Activated CD4-positive, alpha-beta T cell treated with anti-CD3 and anti-CD28 coated beads, Interleukin-2, Interleukin-4, amounts not matched to agents 100 ng/mL and 50 ng/mL, durations not matched to agents 16 hours and 8 hours (primary cell): ENCODE data around the gene AFDN.
"Not testable (repeated sequence)": the region's sequence is repeated elsewhere in the genome, so short reads cannot be mapped to it uniquely, and the experiment has no call there.

Experiments used
- DNase-seq: peaks from one replicate; pipeline ENCODE4 v3.0.0-alpha.2; 2020; ENCODE audit warnings: low spot score

The AFDN gene

DNA sequence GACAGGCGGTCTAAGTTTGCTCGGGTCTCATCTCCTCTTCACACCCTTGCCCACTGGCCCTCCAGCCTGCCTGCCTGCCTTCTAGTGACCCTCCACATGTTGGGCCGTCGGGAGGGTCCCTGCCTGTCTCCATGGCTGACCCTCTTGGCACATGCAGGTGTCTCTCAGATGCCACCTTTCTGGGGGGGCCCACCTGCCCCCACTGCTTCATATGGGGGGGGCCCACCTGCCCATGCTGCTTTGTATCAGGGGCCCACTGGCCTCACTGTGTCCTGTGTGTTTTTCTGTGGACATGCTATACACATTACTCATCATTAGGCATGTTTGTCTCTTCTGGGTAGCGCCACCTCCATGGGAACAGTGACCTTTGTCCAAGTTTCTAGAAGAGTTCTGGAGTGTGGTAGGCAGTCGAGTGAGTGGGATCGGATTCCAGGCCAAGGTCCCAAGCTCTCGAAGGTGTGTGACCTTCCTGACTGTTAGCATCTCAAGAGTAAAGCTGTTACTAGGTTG lies 130.3 kb downstream of the AFDN start:
- no peak for DNase-seq

DNA sequence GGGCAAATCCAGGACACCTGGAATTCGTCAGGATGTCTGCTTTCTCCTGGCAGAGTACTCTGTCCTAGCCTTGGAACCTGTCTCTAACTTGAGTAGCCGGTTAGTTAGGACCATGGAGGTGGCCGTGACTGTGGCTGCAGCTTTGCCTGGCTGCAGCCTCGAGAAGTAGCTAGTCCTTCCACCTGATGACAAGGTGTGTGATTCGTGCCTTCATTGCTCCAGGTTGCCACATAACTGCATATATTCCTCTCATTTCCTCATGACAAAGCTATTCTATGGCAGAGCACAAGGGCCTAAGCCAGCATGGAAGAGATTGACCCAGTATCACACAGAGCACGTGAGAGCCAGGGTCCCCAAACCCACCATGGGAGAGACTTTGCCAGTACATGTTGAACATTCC lies 130.9 kb downstream of the AFDN start:
- DNase-seq = no peak

DNA sequence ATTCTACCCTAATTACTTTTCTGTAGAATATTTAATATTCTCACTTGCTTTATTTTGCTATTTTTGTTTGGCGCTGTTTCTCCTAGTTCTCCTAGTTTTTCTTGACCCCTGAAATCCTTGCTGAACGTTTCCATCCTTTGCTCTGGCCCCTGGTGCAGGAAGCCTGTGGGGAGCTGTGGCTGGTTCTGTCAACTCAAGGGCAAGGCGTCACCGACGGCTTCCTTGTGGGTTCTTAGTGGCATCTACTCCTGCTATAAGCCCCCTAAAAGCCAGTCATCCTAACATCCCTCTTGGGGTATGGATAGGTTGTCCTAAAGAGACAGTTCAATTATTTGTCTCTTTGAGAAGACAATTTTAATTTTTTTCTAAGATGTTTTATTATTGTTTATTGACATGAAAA lies 133.9 kb downstream of the AFDN start:
- no peak for DNase-seq

DNA sequence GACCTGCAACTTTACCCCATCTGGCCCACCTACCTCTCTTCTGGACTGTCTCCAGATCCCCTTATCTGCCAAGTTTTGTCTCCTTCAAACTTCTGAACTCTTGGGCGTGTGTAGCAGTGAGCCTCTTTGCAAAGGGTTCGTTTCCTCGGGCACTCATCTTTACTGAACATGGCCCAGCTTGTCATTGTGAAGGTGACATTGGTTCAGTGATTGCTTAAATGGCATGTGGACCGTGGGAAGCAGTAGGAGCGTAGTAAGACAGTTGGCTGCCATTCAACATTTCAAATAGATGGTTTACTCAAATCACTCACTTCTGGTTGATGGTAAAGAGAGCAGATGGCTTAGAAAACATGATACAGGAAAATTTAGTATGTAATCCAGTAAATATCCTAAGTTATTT lies 136.0 kb downstream of the AFDN start:
- DNase-seq = no peak

DNA sequence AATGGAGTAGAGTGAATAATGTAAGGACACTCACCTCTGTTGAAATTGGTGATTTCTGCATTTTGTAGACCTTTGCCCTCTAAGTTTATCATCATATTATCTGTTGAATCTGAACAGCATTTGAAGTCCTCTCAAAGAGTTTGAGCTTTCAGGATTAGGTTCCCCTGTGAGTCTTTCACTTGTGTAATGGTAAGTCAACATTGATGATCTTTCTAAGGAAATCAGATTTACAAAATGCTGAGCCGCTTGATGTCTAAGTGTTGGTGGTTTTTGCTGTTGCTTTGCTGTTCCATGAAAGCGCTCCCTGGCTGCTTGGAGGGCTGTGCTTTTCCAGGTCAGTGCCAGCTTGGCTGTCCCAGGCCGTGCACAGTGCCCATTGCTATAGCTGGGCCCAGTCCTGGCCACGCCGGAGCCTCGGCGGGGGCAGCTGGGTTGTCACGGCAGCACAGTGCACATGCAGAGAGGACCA lies 136.9 kb downstream of the AFDN start:
- DNase-seq = no peak

DNA sequence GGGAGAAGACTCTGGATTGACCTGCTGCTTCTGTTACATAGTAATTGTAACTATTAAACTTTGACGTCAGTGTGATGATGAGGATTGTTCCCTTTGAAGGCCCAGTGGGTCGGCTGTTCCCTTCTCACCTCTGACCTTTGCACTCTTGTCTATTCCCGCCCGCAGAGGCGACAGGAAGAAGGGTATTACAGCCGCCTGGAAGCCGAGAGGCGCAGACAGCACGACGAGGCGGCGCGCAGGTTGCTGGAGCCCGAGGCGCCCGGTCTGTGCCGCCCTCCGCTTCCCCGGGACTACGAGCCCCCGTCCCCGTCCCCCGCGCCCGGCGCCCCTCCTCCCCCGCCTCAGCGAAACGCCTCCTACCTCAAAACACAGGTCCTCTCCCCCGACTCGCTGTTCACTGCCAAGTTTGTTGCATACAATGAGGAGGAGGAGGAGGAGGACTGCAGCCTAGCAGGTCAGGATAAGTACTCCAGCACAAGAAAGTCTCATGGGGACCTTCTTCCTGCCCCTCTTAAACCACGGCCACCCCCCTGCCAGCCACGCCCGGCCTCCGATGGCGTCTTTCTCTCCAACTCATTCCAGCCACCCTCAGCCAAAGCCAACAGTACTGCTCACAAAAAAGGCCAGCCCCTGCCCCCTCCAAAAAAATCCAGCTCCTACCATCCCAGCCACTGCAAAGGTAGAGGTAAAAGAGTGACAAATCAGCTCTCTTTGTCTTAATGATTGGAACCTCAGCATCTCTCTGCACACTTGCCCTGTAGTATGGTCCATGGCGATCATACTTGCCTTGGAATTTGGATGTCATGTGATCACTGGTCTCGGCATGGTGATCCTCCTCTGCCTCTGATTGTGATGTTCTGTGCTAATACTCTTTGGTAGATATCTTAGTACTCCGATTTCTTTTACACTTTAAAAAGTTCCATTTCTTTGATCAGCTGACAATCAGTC lies 139.2 kb downstream of the AFDN start:
- DNase-seq = no peak

DNA sequence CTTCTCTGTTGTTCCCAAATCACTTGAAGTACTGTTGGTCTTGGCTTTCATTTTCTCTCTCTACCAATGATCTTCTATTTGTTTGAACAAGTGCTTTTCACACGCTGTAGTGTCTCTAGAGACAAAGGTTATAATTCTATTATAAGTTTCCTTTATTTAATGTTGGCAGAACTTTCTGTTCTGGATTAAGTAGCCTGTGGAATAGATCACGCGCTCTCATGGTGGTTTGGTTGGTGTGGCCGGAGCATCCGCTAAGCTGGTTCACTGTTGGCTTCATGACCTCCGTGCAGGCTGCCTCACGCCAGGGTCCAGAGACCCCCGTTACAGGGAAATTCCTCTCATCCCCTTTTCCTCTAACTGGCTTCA lies 139.8 kb downstream of the AFDN start:
- DNase-seq = no peak

DNA sequence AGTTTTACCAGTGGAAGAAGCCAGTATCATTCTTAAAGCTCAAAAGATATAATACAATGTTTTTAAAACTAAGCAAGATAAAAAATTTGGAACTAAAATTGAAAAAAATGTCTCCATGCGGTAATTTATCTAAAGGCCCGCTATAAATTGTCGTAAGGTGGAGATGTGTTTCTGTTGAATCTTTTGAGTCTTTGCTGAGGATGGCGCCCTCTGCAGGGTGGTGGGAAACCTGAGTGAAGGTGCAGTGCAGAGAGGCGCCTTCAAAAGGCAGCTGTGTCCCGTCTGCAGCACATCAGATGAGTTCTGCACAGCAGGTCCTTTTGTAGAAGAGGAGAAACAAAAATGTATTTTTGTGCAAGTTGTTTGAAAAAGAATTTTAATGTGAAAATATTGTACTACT lies 141.4 kb downstream of the AFDN start:
- peak; percentile 34 for DNase-seq

DNA sequence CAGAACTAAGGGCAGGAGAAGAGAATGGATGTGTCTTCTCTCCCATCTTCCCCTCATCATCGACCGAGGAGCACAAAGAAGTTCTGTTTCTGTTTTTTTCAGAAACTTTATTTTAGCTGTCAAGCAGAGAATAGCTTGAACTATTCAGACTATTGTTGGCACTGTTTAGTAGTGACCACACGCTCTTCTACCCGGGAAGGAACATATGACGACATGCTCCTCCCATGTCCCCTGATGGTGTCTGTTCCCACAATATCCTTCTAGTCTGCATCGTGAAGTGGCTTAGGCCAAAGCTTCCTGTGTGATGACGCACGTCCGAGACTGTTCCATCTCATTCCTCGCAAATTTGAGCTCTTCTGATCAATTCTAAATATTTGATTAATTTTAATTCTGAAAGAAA lies 143.5 kb downstream of the AFDN start:
- no peak for DNase-seq

DNA sequence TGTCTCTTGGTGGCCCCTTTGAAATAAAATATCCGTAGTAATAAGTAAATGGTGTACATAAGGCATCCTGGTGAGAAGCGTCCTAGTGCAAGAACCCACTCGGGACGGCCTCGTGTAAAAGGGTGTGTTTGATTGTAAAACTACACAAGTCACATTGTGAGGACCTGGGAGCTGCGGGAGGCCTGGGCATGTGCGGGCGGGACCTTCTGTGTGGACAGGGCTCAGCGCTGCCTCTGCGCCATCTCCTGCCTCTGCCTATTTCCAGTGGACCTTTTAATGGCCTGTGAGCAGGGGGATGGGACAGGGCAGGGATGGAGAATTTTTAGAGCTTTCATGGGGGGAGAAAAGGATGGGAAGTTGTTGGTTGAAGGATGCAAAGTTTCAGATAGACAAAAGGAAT lies 145.5 kb downstream of the AFDN start:
- DNase-seq = no peak

DNA sequence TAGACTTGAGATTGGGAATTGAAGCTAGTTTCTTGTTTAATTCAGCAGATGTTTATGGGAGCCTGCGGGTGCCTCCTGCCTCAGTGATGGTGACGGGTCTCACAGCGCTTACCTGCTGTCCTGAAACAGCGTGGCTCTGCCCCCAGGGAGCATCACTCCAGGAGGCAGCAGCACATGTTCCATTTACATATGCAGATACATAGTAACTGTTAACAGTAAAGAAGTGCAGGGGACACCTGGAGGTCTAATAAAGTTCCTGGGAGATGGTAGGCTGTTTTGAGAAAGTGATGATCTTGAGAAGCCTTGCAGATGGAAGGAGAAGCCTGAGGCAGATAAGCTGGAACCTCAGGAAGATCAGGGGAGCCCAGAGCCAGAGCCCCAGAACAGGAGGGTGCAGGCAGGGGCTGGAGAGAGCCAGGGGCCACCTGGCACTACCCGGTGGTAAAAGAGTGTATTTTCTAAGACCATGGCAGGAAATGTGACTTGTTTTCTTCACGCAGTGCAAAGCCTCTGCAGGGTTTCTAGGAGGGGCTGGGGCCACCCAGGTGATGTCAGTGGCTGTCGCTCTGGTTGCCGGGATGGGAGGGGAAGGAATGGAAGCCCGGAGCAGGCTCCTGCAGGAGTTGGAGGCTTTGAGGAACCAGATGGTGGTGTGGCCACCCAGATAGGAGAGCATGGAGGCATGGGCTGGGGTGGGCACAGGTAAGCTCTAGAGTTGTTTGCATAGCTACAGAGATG lies 146.6 kb downstream of the AFDN start:
- no peak for DNase-seq

DNA sequence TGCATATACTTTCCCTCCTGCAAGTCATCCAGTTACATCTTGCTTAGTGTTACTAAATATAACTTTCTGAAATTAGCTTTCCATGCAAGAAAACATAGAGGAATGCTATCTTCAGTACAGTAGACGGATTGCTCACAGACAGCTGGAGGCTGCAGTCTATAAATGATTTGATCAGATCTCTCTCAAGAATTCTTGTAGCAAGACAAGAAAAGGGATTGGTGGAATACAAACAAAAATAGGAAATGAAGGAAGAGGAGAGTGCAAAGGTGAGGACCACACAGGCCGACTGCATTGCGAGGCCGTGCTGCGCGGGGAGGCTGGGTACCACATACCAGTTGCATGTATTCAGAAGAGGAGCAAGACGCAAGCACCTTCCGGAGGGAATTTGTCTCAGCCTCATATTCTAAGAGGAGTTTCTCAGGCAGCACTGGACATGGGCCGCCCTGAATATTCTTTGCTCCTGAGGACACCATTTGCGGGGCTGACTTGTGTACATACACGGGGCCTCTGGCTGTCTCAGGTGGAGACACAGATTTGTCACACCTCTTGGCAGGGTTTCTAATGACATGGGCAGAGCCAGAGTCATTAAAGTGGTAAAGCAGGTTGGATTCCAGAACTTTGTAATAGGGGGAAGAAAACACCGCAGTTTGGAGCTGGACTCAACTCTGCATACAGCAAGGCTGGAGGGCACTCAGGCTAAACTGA lies 148.1 kb downstream of the AFDN start:
- no peak for DNase-seq

DNA sequence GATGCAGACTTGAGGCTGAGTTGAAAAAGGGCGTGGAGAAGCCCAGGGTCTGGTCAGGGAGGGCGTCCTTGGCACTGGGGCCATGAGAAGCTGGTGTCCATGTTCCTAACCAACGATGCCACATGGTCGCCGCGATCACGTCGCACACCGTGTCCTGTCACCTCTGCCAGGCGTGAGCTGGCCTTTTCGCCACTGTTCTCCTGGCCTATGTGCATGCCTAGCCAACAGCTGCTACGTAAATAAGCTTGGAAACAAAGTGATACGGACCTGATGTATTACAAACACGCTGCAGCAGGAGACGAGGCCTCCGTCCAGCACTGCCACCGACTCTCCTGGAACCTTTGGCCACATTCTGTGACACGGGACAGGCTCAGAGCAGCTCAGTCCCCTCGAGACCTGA lies 148.7 kb downstream of the AFDN start:
- no peak for DNase-seq

DNA sequence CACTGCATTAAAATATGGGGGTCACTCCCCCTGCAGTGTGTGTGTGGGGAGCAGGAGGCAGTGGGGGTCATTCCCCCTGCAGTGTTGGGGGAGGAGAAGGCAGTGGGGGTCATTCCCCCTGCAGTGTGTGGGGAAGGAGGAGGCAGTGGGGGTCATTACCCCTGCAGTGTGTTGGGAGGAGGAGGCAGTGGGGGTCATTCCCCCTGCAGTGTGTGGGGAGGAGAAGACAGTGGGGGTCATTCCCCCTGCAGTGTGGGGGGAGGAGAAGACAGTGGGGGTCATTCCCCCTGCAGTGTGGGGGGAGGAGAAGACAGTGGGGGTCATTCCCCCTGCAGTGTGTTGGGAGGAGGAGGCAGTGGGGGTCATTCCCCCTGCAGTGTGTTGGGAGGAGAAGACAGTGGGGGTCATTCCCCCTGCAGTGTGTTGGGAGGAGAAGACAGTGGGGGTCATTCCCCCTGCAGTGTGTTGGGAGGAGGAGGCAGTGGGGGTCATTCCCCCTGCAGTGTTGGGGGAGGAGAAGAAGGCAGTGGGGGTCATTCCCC lies 149.5 kb downstream of the AFDN start:
- not testable (repeated sequence) for DNase-seq

DNA sequence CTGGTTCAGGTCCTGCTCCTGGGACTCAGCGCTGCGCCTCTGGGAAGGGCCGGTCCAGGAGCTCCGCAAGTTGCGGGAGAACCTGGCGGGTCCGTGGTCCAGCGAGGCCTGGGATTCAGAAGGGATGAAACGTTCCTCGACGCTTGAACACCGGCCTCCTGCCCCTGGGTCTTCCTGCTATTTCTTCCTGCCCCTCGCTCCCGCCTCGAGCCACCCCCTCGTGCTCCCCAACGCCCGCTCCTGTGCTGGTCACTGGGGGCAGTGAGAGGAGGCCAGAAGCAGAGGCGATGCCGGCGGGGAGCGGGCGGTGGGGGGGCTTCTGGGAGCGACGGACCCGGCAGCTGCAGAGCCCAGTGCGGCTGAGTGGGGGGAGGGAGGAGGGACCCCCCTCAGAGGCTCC lies 150.0 kb downstream of the AFDN start:
- no peak for DNase-seq

DNA sequence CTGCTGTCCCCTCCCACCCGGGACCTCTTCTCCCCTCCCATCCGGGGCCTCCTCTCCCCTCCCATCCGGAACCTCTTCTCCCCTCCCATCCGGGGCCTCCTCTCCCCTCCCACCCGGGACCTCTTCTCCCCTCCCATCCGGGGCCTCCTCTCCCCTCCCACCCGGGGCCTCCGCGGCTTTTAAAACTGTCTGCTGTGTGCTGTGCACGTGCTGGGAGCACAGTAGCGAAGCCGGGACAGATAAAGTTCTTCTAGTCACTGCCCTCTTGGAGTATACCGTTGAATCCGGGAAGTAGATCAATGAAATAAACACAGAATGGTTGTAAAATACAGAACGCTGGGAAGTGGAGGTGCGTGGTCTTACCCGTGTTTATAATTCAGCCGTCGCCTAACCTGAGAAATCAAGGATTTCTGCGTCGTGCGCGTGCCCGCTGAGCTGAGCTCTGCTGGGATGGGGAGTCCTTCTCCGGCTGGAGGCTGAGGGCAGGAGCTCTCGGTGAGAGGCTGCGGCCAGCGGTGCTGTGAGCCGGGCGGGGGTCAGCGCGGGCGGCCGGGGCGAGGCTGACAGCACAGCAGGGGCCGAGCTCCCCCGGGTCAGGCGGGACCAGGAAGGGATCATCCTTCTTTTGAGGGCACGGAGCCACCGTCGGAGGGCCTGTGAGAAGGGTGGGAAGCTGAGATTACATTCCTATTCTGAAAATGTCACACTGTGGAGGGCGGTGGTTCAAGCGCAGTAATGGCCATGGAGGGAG lies 151.2 kb downstream of the AFDN start:
- no peak for DNase-seq

DNA sequence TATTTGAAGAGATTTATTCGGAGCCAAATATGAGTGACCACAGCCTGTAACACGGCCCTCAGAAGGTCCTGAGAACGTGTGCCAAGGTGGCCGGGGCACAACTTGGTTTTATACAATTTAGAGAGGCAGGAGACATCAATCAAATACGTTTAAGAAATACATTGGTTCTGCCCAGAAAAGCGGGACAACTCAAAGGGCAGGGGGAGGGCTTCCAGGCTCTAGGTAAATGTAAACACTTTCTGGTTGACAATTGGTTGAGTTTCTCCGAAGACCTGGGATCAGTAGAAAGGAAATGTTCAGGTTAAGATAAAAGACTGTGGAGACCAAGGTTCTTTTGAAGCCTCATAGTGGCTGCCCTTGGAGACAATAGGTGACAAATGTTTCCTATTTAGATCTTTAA lies 151.9 kb downstream of the AFDN start:
- DNase-seq = no peak

DNA sequence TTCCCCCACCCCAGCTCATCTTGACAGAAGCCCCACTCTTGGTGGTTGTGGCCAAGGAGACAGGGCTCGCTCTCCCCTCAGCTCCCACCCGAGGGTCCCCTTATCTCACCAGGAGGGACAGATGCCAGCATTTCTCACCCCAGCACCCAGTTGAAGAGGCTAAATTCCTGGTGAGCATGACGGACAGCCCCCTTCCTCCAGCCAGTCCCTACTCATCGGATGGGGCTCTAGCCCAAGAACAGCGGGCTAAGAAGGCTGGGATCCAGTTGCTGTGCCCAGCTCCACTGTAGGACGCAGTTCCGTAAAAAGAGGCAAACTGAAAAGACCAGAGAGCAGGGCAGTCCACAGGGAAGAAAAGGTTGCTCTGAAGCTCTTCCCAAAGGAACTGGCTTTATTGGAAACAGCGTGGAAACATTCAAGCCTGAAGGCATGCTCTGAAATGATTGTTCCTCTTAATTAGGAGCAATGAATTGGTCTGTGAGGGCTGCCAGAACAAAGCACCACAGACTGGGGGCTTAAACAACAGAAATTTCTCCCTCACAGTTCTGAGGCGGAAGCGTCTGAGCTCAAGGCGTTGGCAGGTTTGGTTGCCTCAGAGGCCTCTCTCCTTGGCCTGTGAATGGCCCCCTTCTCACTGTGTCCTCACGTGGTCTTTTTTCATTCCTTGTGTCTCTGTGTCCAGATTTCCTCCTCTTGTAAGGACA lies 152.9 kb downstream of the AFDN start:
- no peak for DNase-seq

DNA sequence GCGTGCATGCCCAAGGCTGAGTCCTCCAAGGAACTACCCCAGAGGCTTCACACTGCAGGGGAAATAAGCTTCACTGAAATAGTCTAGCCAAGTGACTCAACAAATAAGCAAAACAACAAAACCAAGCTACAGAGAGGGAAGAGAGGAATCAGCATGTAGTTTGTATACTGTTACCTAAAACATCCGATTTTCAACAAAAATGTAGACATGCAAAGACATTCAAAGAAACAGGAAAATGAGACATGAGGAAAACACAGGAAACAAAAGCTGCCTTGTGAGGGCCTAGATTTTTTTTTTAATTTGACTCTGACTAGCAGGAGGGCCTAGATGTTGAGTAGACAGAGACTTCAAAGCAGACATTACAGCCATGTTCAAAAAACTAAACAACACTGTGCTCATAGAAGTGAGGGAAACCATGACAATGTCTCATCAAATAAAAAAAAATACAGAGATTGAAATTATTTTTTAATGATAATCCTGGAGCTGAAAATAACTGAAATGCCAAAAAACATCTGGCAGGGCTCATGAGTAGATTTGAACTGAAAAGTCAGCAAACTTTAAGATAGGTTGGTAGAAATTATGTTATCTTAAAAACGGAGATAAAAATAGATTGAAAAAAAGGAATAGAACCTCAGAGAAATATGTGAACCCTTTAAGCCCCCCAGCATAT lies 154.3 kb downstream of the AFDN start:
- DNase-seq = no peak

DNA sequence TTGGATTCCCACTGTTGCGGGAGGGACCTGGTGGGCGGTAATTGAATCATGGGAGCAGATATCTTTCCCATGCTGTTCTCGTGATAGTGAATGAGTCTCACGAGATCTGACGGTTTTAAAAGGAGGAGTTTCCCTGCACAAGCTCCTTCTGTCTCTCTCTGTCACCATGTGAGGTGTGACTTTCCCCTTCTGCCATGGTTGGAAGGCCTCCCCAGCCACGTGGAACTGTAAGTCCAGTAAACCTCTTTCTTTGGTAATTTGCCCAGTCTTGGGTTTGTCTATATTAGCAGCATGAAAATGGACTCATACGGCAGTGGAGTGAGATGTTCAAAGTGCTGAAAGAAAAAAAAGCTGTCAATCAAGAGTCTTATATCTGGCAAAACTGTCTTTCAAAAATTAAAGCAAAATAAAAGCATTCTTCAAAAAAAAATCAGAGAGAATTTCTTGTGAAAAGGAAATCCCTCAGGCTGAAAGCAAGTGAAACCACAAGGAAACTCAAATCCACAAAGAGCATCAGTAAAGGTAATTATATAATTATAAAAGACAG lies 155.3 kb downstream of the AFDN start:
- DNase-seq = no peak
